GM18951 (cell line): ENCODE results near the gene RHEX.
A peak's percentile ranks its signal among the peaks of the same experiment; 100 is the strongest.
"Not testable (repeated sequence)": the region's sequence is repeated elsewhere in the genome, so short reads cannot be mapped to it uniquely, and the experiment has no call there.

Experiments used
- POLR2A ChIP-seq: IDR thresholded peaks from 4 replicates; pipeline ENCODE4 v1.6.1; 2011; ENCODE audit warnings: mild to moderate bottlenecking; ENCODE audit not compliant: insufficient read length, insufficient read depth; ENCODE audit errors: extremely low read depth
- in situ Hi-C: fragments of 300-500 bp; cut with MboI; formaldehyde crosslinking; loops from one replicate; pipeline ENCODE4 v1.12.0; 2022; ENCODE audit warnings: low sequenced_read_pairs, mixed read lengths, inconsistent platforms; ENCODE audit not compliant: unreplicated experiment

Gene RHEX

GRCh38 chr1:206039046-206039973 is 13.7 kb upstream of the RHEX start:
- TF ChIP-seq POLR2A: no peak
- in situ Hi-C loops: loop anchor here (5.0 kb wide), 1 partner anchor 68 kb away; no protein-coding TSS in a partner anchor

GRCh38 chr1:206040328-206040727 is 12.6 kb upstream of the RHEX start:
- in situ Hi-C loops: no loop called here
- TF ChIP-seq POLR2A: no peak

GRCh38 chr1:206041640-206042039 is 11.3 kb upstream of the RHEX start:
- TF ChIP-seq POLR2A: no peak
- in situ Hi-C loops: no loop called here

- in situ Hi-C loops: no loop called here
- no peak for TF ChIP-seq POLR2A
Observed at GRCh38 chr1:206047271-206047670, 5.7 kb upstream of the RHEX start.

GRCh38 chr1:206048582-206048981 is 4.4 kb upstream of the RHEX start:
- in situ Hi-C loops: no loop called here
- TF ChIP-seq POLR2A: no peak

GRCh38 chr1:206049293-206049692 is 3.7 kb upstream of the RHEX start:
- no peak for TF ChIP-seq POLR2A
- in situ Hi-C loops: no loop called here

- TF ChIP-seq POLR2A: no peak
- in situ Hi-C loops: no loop called here
Observed at GRCh38 chr1:206049919-206050600, 2.9 kb upstream of the RHEX start.

- in situ Hi-C loops: no loop called here
- TF ChIP-seq POLR2A: peak; percentile 22
Observed at GRCh38 chr1:206050655-206051235, 2.2 kb upstream of the RHEX start.

- in situ Hi-C loops: not testable (repeated sequence)
Observed at GRCh38 chr1:206052231-206052865, 625 bp upstream of the RHEX start.

- in situ Hi-C loops: not testable (repeated sequence)
Observed at GRCh38 chr1:206053616-206054015, 643 bp downstream of the RHEX start.

- in situ Hi-C loops: not testable (repeated sequence)
Observed at GRCh38 chr1:206055069-206055625, 2.2 kb downstream of the RHEX start.

- in situ Hi-C loops: not testable (repeated sequence)
Observed at GRCh38 chr1:206055639-206056323, 2.8 kb downstream of the RHEX start.

GRCh38 chr1:206058289-206058926 is 5.4 kb downstream of the RHEX start:
- in situ Hi-C loops: not testable (repeated sequence)
